Erythroblast (primary cell): ENCODE measurements around the gene CCDC136.

ENCODE experiments used
- GATA1 ChIP-seq: IDR thresholded peaks from 2 replicates; pipeline ENCODE4 v1.6.1; 2011; ENCODE audit warnings: low read depth, mild to moderate bottlenecking, control low read depth, low read length, moderate library complexity
- POLR2A ChIP-seq: IDR thresholded peaks from 2 replicates; pipeline ENCODE4 v1.6.1; 2011; ENCODE audit warnings: mild to moderate bottlenecking, low read length

GRCh38 chr7:128840326-128841170 is 48.8 kb downstream of the CCDC136 start:
- no peak for TF ChIP-seq POLR2A
- no peak for TF ChIP-seq GATA1
